Heart right ventricle (tissue), 16 donors: Measurements from ENCODE around the gene DZIP1L. TPM values are rescaled to one million over a fixed set of nuclear protein-coding genes. Genes with fewer than 3 reads are reported as not detected.
"Not testable (repeated sequence)": the region's sequence is repeated elsewhere in the genome, so short reads cannot be mapped to it uniquely, and the experiment has no call there.

ENCODE experiments used
- ATAC-seq, 8 donors: fragments of 200-7000 bp; cut with Tn5 transposase; one replicate each; pipeline ENCODE4 v1.9.1; 2020; ENCODE audit warnings: mild to moderate bottlenecking in 8 of 8, moderate library complexity in 8 of 8, moderate number of reproducible peaks in 1 of 8
- DNase-seq, 2 donors: peaks; one replicate each; pipeline ENCODE4 v3.0.0-alpha.2; 2020
- H3K27ac ChIP-seq, 10 donors: fragments of 200-600 bp; sonication (generic) in 2 of 10; one replicate each; pipeline versions ENCODE4 v1.5.0 to v1.8.0; 2020 to 2022; ENCODE audit warnings: mild to moderate bottlenecking in 3 of 10
- H3K27me3 ChIP-seq, 7 donors: fragments of 200-600 bp; one replicate each; pipeline ENCODE4 v1.8.0; 2021 to 2022; ENCODE audit warnings: mild to moderate bottlenecking in 2 of 7
- H3K36me3 ChIP-seq, 9 donors: fragments of 200-600 bp; sonication (generic) in 1 of 9; one replicate each; pipeline versions ENCODE4 v1.5.0 to v1.8.0; 2020 to 2022; ENCODE audit warnings: mild to moderate bottlenecking in 2 of 9
- H3K4me1 ChIP-seq, 9 donors: fragments of 200-600 bp; sonication (generic) in 1 of 9; one replicate each; pipeline versions ENCODE4 v1.5.0 to v1.8.0; 2020 to 2022; ENCODE audit warnings: mild to moderate bottlenecking in 4 of 9
- H3K4me3 ChIP-seq, 10 donors: fragments of 200-600 bp; sonication (generic) in 2 of 10; one replicate each; pipeline versions ENCODE4 v1.5.0 to v1.8.0; 2020 to 2022; ENCODE audit warnings: mild to moderate bottlenecking in 7 of 10, moderate library complexity in 2 of 10
- H3K9me3 ChIP-seq, 11 donors: fragments of 200-600 bp in 10 of 11; sonication (generic) in 2 of 11; one replicate each; pipeline versions ENCODE4 v1.5.0 to v1.8.0; 2013 to 2022; ENCODE audit warnings: mild to moderate bottlenecking in 2 of 11, control low read depth in 1 of 11, moderate library complexity in 1 of 11
- CTCF ChIP-seq, 9 donors: fragments of 200-600 bp; sonication (generic) in 2 of 9; IDR thresholded peaks; one replicate each; pipeline versions ENCODE4 v1.5.0 to v1.8.0; 2021 to 2022; ENCODE audit warnings: antibody characterized with exemption in 9 of 9, mild to moderate bottlenecking in 5 of 9, moderate library complexity in 1 of 9
- WGBS, 2 donors: extraction: QIAGEN DNeasy Blood & Tissue Kit; methylation state at CpG; one replicate each; pipeline ENCODE4 v1.1.7; 2013; ENCODE audit warnings: inconsistent platforms in 1 of 2; 5-methylcytosine and 5-hydroxymethylcytosine counted together
- intact Hi-C, 10 donors: fragments of 100-400 bp; cut with DNase I; formaldehyde crosslinking; loops; one replicate each; pipeline versions ENCODE4 v1.11.1 to v1.14.2; 2022
- polyA plus RNA-seq, 2 donors: library from polyadenylated mRNA; stranded (reverse); fragments of 200-250 nt; gene quantifications; one replicate each; pipeline ENCODE4 v1.2.3, GENCODE V29; 2013
- total RNA-seq, 10 donors: library from RNA; stranded (reverse); fragmentation: NEBNext Ultra II Directional in 3 of 10; extraction: Animal tissue kit (Norgen Biotek cat#: 25700) in 3 of 10; gene quantifications; one replicate each; pipeline versions ENCODE4 v1.2.1 to v1.2.4, GENCODE V29; 2021 to 2023
- donor health status: Arrhythmogenic right ventricular cardiomyopathy.
- donor health status: ischemic (EF 13 %, LVEDD 7.1; RV severe dilation, severe dysfunction).
- donor health status: healthy with polysubstance abuse.
- donor health status: DM: no; HTN: yes; CAD: no.
- donor health status: DM: no; HTN: no; CAD: no.
- donor health status: ischemic (EF 25% LVEDD 6.9; RV normal size, moderate dysfunction).
- donor health status: ischemic (EF 25% LVEDD 5.7; RV mildly dilated, moderate dysfunction).
- donor health status: healthy.
- donor health status: DM: yes; HTN: yes; CAD: no.
- donor health status: Ischemic cardiomyopathy.
- donor health status: ischemic (EF 35%, LVEDD 5.7; RV mildly dilated, moderate dysfunction).
- donor health status: nonischemic (EF 11% LVEDD 7.7; RV severe dilation, severe dysfunction).
- donor health status: DM: yes; HTN: yes; CAD: no.
- donor health status: PGD.
- donor health status: ischemic (EF 29% LVEDD 5.4; RV normal size, mild dysfunction).
- donor health status: nonischemic (EF 23%, LVEDD 6.1; RV moderate dilation, normal function).

The DZIP1L gene
- total and polyA plus RNA-seq, 12 donors: 1.9 to 5.5 (median 3.8) TPM

- TF ChIP-seq CTCF (IDR thresholded peaks at IDR 0.05): no peak
- Histone ChIP-seq H3K9me3 (no peaks in the 10 kb centered on the region), H3K27me3 (no peaks in the 10 kb centered on the region), H3K4me1 (peaks cover 8 to 26% (median 16%) of the 10 kb centered on the region in 9 donors), H3K27ac (no peak overlapping the region), H3K36me3 (peaks cover 0 to 18% (median 0%) of the 10 kb centered on the region in 9 donors), H3K4me3 (no peak overlapping the region)
- no peak for DNase-seq
- intact Hi-C loops: loop anchor here in 2 of 10 donors (5.0 to 10.0 kb wide), 2 partner anchors 35 to 62 kb away; partner anchors contain the start of gene DBR1 (in 1 of the 2)
- 89 to 92% methylated on average over 8 of the region's 8 CpGs for WGBS, 2 donors
- ATAC-seq: no peak
These were observed 3.0 kb downstream of the DZIP1L start for GRCh38 chr3:138112362-138112761.

- Histone ChIP-seq H3K4me3 (no peak overlapping the region), H3K4me1 (no peaks in the 10 kb centered on the region), H3K9me3 (no peaks in the 10 kb centered on the region), H3K27ac (no peak overlapping the region), H3K27me3 (no peaks in the 10 kb centered on the region), H3K36me3 (peaks cover 0 to 37% (median 6%) of the 10 kb centered on the region in 9 donors)
- intact Hi-C loops: no loop called here
- no peak for DNase-seq
- 97 to 98% methylated on average over 1 of the region's 1 CpG for WGBS, 2 donors
- no peak for ATAC-seq
- no peak for TF ChIP-seq CTCF (IDR thresholded peaks at IDR 0.05)
These were observed 9.8 kb downstream of the DZIP1L start for GRCh38 chr3:138105598-138105997.

GRCh38 chr3:138103466-138103865 lies 11.9 kb downstream of the DZIP1L start:
- no peak for DNase-seq
- TF ChIP-seq CTCF (IDR thresholded peaks at IDR 0.05): no peak
- Histone ChIP-seq H3K4me1 (peaks cover 0 to 4% (median 0%) of the 10 kb centered on the region in 9 donors), H3K27me3 (no peaks in the 10 kb centered on the region), H3K36me3 (peaks cover 0 to 51% (median 6%) of the 10 kb centered on the region in 9 donors), H3K9me3 (no peaks in the 10 kb centered on the region), H3K4me3 (no peak overlapping the region), H3K27ac (no peak overlapping the region)
- peak in 1 of 8 donors; percentile 30 for ATAC-seq
- WGBS, 2 donors: 96 to 97% methylated on average over 19 of the region's 19 CpGs
- intact Hi-C loops: no loop called here

GRCh38 chr3:138101351-138101940 lies 14.0 kb downstream of the DZIP1L start:
- H3K27ac ChIP-seq, ATAC-seq, DNase-seq, H3K4me3 ChIP-seq, intact Hi-C loops, H3K4me1 ChIP-seq, H3K27me3 ChIP-seq, H3K9me3 ChIP-seq: not testable (repeated sequence)
- peak in 1 of 9 donors; percentile 20 for TF ChIP-seq CTCF (IDR thresholded peaks at IDR 0.05)
- peaks cover 0 to 63% (median 11%) of the 10 kb centered on the region in 9 donors for H3K36me3 ChIP-seq
- 89 to 90% methylated on average over 22 of the region's 22 CpGs for WGBS, 2 donors
